Amniotic epithelial cell (primary cell): Measurements from ENCODE around the gene BID.

Experiments used
- DNase-seq: peaks from one replicate; pipeline ENCODE4 v3.0.0-alpha.2; 2010; ENCODE audit warnings: low read depth

Gene BID

DNA sequence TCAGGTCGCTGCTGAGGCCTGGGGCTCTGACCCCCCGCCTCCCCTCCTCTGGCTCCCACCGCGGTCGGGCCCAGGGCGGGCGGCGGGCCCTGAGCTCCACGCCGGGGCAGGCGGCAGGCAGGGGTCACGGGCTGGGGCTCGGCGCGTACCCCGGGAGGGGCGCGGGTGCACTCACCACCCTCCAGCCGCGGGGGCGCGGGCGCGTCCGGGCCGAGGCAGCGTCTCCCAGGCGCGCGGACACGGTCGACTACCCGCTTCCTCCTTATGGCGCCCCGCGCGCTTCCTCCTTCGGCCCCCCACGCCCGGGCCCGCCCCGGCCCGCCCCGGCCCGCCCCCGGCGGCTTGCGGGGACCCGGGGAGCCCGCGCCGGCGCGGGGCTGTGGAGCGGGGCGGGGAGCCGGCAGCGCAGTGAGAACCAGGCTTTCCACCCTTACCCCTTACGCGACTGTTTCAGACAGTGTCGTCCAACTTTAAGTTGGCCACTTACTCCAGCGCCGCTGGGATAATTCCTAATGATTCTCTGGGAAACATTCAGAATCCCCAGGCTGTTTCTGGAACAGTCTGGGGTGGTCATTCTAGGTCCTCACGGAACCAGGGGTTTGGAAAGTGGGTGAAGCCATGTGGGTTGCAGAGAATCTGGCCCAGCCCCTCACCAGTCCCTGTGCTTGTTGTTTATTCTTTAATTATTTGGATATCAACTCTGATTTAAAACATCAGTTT, at the start of gene BID:
Gene BID (minus strand): TSS at position 264 of the 720 bp plus-strand sequence. CDS start 24,353 bp downstream, outside the sequence.
- no peak for DNase-seq

DNA sequence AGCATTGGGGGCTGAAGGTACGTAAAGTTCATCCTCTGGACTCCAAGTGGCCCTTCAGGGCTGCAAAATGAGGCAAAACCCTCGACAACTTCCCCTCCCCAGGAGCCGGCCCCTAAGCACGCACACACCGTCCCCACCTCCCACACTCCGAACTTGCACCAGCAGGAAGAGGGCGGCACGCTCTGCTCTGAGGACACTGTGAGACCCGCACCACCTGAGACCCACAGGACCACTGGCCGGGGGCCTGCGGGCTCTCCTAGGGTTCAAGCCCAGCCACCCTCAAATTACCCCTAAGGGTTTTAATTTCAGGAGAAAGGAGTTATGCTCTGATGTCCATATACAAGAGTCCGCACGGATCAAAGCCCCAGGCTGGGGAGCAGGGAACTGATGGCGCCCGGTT, 49.7 kb upstream of the BID start:
- DNase-seq: no peak

DNA sequence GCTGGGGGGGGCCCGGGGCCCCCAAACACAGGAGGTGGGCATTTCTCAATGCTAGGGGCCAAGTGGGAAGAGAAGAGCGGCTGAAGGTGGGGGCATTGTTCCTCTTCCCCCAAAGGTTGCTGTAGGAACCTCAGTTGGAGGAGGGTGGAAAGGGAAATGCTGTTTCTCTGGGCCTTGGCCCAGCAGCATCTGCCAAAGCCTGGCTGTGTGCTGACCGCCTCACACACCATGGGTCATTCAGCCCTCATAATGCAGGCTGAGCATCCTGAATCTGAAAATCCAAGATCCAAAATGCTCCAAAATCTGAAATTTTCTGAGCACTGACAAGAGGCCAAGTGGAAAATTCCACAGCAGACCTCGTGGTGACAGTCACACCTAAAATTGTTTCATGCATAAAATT, 49.0 kb upstream of the BID start:
- DNase-seq: no peak

DNA sequence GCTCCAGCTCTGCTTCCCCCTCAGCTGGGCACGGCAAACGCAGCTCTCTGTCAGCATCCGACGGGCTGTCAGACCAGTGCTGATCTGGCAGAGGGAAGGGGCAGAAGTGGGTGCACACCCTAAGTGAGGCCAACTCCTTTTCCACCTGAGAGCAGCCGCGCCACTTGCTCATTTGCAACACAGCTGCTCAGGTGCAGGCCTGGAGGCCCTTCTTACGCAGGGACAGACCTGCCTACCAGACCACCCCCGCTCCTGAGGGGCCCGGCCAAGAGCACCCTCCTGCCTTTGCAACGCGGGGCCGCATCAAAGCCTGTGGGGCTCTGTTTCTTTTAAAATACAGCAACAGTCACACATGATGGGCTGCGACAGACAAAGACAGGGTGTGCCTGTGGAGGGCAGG, 47.8 kb upstream of the BID start:
- no peak for DNase-seq

DNA sequence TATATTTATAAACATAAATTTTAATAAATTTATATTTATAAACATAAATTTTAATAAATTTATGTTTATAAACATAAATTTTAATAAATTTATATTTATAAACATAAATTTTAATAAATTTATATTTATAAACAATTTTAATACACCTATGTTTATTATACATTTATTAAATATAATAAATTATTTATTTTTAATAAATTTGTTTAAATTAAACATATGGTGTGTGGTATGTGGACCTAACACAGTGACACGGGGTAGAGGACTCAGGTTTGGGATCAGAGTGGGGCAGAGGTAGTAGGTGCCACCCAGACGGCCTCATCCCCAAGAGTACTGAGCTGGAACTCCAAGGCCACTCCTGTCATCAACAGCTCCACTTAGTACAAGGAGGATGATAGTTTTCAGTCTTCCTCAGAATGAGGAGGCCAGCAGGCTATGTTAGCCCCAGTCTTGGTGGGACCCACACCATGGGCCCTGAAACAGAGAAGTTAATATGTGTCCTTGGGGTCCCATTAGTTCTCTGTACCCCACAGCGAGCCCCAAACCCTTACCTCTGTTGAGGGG, 46.7 kb upstream of the BID start:
- DNase-seq: no peak

DNA sequence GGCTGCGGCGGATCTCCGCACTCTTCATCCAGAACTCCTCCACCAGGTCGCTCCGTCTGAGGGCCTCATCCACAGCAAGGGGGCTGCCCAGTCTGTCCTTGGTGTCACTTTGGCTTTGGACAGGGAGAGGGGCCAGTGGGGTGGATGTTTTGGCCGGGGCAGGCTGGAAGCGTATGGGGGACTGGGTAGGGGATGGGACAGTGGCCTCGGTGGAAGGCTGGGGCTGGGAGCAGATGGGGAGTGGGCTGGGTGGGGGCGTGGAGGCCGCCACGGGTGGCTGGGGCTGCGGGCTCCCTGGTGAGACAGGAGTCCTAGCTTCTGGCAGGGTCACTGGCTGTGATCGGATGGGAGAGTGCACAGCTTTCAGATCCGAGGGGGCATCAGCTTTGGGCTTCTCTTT, 44.4 kb upstream of the BID start:
- DNase-seq: no peak

DNA sequence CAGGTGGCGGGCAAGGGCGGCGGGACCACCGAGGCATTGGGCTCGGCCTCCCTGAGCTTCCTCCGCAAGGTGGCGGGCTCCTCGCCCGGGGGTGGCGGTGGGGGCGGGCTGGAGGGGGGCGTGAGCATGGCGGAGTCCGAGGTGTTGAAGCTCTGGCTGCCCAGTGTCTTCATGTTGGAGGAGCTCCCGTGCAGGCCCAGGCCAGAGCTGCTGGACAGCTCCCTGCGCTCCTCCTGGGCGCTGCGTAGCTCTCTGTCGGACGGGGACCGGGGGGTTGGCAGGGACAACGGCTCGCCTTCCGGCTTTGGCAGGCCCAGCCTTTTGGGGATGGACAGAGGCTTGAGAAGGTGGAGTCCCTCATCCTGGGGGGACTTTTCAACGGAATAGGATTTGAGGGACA, 43.9 kb upstream of the BID start:
- no peak for DNase-seq

DNA sequence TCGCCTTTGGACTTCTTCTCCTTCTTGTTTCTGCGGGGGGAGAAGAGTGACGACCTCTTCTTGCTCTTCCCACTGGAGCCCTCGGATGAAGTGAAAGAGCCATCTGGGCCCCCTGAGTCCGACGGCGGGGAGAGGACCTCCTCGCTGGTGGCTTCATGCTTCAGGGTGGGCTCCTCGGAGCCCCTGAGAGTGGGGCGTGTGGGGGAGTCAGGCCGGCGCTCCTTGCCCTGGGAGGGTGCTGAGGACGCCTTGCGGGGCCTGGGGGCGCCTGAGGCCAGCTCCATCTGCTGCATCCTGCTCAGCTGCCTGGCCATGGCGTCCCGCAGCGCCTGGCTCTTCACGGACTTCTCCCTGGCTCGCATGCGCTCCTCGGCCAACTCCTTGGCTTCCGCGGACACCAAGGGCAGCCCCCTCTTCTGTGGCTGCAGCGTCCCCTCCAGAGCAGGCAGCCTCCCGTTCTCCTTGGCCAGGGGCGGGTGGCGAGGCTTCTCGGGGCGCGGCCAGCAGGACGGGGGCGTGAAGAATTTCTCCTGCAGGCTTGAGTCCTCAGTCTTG, 43.3 kb upstream of the BID start:
- no peak for DNase-seq

DNA sequence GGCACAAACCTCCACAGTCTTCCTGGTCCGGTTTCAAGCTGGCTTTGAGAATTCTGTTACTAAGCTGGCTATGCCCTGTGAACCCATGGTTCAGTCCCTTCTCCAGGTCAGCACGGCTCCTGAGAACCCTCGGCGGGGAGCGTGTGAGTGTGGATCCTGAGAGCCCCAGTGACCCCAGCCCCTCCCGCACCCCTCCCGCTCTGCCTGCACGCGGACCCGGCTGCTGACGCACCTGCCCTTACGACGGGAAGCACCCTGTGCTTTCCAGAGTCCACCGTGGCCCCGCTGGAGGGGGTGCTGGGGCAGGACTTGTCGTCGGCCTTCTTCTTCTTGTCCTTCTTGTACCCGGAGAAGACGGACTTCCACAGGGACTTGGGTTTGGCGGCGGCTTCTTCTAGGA, 42.8 kb upstream of the BID start:
- DNase-seq: no peak

DNA sequence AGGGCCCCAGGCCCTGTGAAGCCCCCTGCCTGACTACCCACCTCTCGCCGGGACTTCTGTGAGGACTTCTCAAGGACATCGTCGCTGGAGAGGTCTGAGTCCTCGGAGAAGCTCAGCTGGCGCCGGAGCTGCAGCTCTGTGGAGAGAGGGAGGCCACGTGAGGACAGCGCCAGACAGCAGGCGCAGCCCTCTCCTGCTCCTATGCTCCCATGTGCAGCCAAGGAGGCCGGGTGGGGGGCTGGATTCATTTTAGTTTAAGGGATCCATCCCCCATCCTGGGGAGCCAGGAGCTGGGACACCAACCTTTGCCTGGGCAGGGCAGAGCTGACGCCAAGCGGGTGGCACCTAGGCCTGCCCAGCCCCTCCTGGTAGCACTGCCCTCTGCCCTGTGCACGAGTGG, 42.4 kb upstream of the BID start:
- no peak for DNase-seq

DNA sequence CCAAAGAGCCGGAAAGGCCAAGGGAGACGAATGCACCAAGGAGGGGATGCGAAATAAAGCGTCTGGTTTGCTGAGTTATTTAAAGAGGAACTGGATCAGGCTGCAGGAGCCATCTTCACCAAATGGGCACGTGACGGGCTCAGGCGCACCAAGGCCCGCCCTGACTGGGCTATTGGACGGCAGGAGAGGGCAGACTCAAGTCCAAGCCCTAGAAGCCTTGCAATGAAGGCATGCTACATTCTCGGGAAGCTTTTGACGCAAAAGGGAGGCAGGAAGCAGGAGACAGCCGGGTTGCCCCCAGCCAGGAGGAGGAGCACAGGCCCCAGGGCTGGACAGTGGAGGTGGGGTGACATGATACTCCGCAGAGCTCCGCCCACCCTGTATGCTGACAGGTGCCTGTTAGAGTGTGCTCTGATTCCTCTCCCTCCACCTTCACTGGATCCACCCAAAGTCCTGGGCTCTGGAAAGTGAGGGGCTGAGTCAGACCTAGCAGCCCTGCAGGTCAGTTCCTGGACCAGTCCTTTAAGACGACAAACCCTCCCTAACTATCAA, 41.5 kb upstream of the BID start:
- DNase-seq: no peak

DNA sequence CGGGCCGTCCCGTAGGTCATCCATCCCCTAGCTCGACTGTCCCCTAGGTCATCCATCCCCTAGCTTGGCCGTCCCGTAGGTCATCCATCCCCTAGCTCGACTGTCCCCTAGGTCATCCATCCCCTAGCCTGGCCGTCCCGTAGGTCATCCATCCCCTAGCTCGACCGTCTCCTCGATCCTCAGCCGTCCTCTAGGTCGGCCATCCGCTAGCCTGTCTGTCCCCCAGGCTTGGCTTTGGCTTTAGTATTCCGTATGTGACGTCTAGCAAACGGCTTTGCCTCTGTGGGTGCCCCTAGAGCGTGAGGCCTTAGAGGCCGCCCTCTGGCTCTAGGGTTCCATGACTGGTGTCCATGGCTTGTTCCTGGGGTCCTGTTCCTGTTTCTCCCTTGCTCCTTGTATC, 40.6 kb upstream of the BID start:
- no peak for DNase-seq

DNA sequence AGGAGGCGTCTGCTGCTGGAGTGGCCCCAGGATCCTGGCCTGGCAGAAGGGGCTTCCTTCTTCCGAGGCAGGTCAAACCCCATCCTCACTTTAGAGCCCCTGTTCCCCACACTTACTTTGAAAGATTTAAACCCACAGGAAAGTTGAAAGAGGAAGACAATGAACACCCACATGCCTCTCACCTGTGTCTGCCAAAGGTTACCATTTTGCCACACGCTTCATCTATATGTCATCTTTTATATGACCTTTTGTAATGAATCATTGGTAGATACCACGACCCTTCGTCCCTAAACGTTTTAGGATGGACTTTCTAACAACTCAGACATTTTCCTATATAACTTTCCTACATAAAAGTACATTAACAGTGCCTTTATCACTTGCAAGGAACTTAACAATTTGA, 39.8 kb upstream of the BID start:
- DNase-seq: no peak

DNA sequence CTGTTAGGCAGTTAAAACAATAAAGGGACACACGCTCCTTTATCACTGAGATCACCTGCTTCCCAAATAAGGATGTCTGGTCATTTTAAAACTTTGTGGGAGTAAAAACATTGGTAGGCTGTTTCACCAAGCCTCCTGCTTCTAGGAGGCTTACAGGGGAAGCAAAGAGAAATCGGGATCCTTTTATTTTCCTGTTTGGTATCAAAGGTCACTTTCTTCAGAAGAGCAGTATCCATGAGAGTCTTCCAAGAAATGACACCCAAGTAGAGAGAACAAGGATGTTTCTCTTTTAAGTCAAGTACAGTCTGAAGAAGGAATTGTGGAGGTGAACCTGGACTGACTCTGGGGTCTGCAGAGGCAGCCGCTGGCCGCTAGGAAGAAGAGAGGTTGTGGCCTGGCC, 36.9 kb upstream of the BID start:
- DNase-seq: no peak

DNA sequence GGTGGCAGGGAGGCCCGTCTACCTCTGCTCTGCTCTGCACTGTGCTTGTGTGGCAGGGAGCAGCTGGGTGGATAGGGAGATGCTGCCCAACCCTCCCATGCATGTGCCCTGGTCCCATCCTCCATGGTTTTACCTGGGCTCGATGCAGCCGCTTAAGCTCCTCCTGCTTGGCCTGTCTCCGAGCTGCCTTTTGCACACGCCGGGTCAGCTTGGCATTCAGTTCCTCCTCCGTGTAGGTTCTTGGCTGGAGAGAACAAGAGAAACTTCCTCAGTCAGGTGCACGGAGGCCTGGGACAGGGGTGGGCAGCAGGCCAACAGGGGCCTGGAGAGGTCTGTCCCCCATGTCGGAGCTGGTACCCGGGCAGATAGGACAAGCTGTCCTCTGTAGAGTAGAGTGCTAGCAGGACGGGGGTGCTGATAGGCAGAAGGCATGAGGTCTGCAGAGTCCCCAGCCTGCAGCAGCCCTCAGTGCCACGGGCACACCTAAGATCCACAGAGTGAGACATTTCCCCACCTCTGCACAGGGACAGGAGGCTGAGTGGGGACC, 36.4 kb upstream of the BID start:
- no peak for DNase-seq

DNA sequence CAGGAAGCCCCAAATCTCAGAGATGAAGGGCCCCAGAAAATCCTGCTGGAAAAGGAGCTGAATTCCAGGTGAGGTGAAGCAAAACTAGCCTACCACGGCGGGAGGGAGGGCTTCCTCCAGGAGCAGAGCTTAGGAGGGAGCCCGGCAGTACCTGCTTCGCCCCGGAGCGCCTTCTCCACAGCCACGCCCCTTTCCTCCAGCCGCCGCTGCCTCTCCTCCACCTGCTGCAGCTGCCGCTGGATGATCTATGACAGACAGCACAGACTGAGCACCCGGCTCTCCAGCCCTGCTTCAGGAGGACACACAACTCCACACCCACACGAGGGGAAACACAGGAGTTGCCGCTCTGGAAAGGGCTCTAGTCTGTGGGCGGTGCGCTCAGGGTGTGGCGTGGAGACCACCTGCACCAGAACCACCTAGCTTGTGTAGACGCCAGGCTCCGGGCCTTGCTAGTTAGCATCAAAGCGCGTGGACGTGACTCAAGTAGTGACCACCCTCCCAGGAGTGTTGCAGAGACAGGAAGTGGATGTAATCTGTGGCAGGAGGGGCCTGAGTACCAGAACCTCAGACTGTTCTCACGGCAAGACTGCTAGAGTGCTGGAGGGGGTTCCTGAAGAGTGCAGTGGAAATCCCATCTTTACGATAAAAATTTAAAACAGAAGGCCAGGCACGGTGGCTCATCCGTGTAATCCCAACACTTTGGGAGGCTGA, 34.6 kb upstream of the BID start:
- peak; percentile 68 for DNase-seq

DNA sequence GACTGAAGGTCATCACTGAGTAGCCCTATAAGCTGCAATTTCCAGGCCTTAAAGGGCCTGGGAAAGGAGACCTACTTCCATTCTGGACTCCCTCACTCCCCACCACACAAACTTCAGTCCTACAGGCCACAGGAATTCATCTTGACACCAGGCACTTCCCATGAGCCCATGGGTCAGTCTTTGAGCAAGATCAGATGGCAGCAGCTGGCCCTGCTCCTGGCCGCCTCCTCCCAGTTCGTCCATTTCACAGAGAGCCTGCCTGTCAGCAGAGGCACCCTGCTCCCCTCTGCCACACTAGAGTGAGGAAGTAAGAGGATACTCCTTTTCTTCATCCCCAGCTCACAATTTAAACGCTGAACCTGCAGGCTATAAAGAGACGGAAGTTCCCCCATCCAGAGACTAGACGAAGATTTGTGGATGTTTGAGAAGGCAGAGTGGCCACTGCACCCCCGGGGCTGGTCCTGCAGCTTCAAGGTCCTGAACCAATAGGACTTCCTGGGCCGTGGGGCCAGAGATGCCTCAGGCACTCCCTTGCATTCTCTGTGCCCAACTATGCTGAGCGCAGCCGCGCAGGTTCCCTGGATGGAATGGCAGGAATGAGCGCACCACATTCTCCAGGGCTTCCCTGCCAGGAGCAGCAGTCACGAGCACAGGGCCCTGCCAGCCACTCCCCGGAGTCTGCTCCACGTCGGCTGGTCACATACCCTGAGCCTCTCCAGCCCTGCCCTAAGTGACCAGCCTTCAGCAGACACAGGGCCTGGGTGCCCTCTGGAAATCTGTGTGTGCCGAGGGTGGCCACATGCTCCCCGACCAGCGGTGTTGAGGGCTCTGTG, 33.5 kb upstream of the BID start:
- peak; percentile 67 for DNase-seq

DNA sequence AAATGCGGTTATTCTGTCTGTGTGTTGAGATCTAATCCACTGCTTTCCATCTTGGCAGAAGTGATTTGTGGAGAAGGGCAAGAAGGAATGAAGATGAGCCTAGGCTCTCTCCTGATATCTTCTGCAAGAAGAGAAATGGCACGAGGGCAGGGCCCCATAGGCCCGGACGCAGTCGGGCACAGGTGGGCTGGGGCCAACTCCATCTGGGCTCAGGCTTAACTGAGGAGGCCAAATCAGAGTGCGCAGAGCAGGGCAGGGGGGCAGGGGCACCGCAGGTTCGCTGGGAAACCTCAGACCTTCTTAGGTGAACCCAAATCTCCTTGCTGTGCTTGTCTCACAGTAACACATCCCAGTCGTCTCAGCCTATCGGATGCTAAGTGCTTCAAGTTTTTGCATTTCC, 32.8 kb upstream of the BID start:
- no peak for DNase-seq

DNA sequence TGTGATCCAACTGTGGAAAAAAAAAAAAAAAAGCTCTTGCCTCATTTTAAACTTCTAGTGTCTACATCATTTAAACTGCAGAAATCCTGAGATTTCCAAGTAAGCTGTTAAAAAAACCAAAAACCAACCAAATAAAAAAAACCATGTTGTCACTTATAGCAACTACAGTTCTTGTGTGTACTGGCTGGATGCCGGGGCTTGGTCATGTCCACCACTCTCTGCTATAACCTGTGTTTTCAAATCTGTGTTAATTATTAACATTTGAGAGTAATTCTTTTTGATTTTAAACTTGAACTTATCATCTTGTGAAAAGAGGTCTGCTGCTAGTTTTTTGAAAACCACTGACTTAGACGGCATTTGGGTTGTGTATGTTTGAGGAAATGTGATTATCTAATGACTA, 32.2 kb upstream of the BID start:
- no peak for DNase-seq

DNA sequence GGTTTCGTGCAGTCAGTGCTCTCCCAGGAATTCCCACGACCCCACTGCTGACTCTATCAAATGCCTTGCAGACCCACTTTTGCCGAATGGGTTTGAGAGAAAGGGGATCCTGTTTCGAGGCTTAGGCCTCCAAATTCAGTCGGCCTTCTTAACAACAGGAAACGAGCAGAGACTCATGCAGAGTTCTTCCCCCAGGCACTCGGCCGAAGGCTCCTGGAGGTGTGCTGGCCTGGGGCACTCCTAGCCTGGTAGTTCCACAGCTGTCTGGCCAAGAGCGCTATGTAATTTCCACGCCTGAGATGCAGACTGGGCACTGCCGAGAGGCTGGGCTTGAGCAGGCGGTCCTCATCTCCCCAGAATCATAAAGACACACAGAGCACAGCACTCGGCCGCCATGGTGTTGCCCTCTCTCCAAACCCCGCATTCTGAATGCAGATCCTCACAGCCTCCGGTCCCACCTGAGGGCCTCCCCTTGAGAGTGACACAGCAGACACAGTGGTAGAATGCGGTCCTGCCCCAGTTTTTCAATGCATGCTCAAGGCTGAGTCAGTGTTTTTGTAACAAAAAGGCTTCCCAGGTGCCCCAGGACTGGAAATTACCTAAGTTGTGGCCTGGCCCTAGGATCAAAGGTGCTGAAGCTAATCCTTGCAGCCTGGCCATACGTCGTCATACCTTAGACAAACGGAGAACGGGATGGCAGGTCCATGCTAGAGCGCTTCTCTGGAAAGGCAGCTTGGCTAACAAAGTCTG, 30.2 kb upstream of the BID start:
- no peak for DNase-seq
